ENCODE measurements around the gene SERPING1. TPM values are rescaled to one million over a fixed set of nuclear protein-coding genes. Genes with fewer than 3 reads are reported as not detected.

Gene SERPING1
- total and polyA plus RNA-seq, 8 donors = 172 to 329 (median 196) TPM

DNA sequence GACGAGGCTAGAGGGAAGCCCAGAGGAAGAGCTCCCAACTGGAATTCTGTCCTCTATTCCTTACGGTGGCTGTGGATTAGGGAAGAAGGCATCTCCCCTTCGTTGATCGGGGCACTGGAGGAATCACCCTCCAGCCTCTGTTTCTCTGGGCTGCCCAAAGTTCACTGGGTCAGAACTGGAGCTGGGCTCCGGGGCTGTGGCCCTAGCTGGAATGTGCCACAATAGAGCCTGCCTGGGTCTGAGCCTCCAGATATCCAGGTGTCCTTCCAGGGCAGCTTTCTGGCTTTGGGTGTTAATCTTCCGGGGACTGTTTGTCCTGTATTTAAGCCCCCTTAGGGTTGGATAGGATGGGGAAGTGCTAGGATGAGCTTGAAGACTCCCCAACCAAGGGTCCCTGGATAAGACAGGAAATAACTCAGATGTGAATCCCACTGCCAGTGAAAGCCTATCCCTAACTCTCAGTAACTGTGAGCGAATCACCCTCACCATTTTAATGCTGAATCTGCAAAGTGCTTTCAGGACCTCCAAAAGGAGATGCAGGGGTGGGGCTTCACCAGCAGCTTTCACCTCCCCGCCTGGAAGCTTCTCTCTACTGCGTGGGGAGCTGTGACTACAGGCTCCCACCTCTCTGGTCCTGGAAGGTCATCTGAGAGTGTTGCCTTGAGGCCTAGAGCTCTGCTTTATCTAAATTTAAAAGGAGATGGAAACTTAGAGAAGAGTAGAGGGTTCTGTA lies 42.7 kb downstream of the SERPING1 start:
- TF ChIP-seq CTCF (IDR thresholded peaks at IDR 0.05) = no peak
- H3K36me3 ChIP-seq = no peaks in the 10 kb centered on the region
- peaks cover 26 to 45% of the 10 kb centered on the region in 2 donors for H3K4me1 ChIP-seq
- DNase-seq (no peak), ATAC-seq (no peak)
- no peaks in the 10 kb centered on the region for H3K9me3 ChIP-seq
- H3K27ac ChIP-seq = peak overlapping the region in 1 of 2 donors; percentile 45
- intact Hi-C loops (cut with DNase I) = loop anchor here in 1 of 2 donors (5.0 kb wide), 1 partner anchor 73 kb away; the partner anchor contains the start of gene UBE2L6
- H3K4me3 ChIP-seq = peak overlapping the region; percentile 62 to 65
- H3K27me3 ChIP-seq = peaks cover 0 to 41% of the 10 kb centered on the region in 2 donors

DNA sequence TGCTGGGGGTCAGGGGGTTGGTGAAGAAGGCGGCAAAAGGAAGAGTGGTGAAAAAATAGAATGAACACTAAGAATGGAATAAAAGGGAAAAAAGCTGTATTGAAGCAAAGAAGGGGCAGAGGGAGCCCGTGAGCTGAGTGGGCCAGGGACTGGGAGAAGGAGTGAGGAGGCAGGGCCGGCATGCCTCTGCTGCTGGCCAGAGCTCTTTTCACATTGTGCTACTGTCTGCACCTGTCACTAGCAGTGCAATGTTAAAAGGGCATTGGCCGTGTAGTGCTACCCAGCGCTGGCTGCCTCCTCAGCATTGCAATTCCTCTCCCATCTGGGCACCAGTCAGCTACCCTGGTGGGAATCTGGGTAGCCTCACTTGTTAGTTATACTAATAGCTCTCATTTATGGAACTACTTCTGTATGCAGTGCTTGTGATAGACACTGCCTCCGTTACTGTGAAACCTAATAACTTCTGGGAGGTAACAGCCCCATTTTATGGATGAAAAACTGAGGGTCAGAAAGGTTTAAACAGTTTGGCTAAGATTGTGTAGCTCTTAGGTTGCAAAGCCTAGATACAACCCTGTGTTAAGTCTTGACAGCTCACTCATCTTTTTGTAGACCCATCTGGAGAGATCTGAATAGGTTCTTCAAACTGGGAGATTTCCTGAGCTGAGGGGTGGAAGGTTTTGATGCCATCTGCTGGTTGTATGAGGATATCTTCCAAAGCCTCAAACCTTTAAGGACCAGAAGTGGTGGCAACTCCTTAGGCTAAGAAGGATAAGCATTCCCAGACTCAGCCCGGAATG lies 43.7 kb downstream of the SERPING1 start:
- Histone ChIP-seq H3K9me3 (no peaks in the 10 kb centered on the region), H3K4me3 (no peak overlapping the region), H3K27ac (no peak overlapping the region), H3K4me1 (peaks cover 35 to 55% of the 10 kb centered on the region in 2 donors), H3K27me3 (peaks cover 0 to 50% of the 10 kb centered on the region in 2 donors), H3K36me3 (no peaks in the 10 kb centered on the region)
- intact Hi-C loops (cut with DNase I) = loop anchor here in 1 of 2 donors (5.0 kb wide), 1 partner anchor 74 kb away; the partner anchor contains the start of gene UBE2L6
- peak; percentile 39 to 52 for TF ChIP-seq CTCF (IDR thresholded peaks at IDR 0.05)
- ATAC-seq = peak; percentile 30
- no peak for DNase-seq

GRCh38 chr11:57643802-57644201 lies 46.3 kb downstream of the SERPING1 start:
- Histone ChIP-seq H3K27ac (no peak overlapping the region), H3K36me3 (no peaks in the 10 kb centered on the region), H3K4me3 (no peak overlapping the region), H3K27me3 (peaks cover 22 to 54% of the 10 kb centered on the region in 2 donors), H3K4me1 (peaks cover 36 to 69% of the 10 kb centered on the region in 2 donors), H3K9me3 (no peaks in the 10 kb centered on the region)
- ATAC-seq (no peak), DNase-seq (no peak)
- peak in 1 of 2 donors; percentile 12 for TF ChIP-seq CTCF (IDR thresholded peaks at IDR 0.05)
- intact Hi-C loops (cut with DNase I) = loop anchor here in 1 of 2 donors (5.0 kb wide), 1 partner anchor 77 kb away; the partner anchor contains the start of gene UBE2L6

DNA sequence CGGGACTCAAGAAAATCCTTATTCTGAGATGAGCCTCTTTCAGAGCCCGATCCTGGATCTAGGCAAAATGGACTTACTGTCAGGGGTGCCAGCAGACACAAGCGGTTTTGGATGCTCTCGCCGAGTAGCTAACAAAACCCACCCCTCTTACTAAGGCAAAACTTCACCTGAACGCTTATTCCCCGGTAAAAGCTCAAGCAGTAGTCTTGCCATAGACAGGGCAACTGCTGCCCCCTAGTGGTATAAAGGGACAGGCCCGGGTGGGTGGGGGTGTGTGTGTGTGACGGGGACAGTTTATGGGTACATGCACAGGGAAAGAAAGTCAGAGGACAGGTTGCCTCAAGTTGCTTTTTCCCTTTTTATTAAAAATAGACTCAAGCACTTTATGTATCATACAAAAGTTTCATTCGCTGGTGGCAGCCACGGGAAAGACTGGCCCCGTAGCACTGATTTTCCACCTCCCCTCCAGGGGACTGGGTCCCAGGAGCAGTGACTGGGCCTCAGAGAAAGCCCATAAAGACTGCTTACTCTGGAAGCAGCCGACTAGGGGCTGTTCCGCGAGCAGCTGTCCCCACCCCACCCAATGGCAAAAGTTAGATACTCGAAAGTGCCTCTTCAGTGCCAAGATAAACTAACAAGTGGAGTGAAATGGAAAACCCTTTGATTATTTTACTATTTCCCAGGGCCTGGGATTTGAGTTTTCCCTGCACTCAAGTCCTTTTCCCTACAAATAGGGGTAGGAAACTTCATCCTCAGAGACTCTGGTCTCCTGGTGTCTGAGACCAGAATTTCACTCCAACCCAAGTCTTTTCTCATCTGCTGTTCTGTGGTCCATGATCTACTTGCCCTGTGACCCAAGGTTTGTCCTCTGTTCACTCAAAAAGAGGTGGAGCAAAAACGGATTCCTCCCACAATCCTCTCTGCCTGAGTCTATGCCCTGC lies 47.5 kb downstream of the SERPING1 start:
- Histone ChIP-seq H3K9me3 (no peaks in the 10 kb centered on the region), H3K4me3 (no peak overlapping the region), H3K27me3 (peaks cover 22 to 53% of the 10 kb centered on the region in 2 donors), H3K36me3 (no peaks in the 10 kb centered on the region), H3K4me1 (peaks cover 31 to 67% of the 10 kb centered on the region in 2 donors), H3K27ac (peak overlapping the region; percentile 33 to 44)
- peak in 3 of 4 donors; percentile 80 to 90 (median 82) for DNase-seq
- peak; percentile 83 for ATAC-seq
- TF ChIP-seq CTCF (IDR thresholded peaks at IDR 0.05) = peak; percentile 84 to 94
- intact Hi-C loops (cut with DNase I) = loop anchor here in 1 of 2 donors (5.0 kb wide), 1 partner anchor 78 kb away; the partner anchor contains the start of gene UBE2L6

Measured in left lung (tissue), 10 donors.